Activated CD4-positive, alpha-beta memory T cell treated with anti-CD3 and anti-CD28 coated beads for 36 hours (primary cell): ENCODE results near the gene PLEKHJ1. TPM values are rescaled to one million over a fixed set of nuclear protein-coding genes. Genes with fewer than 3 reads are reported as not detected.

Experiments
- CTCF ChIA-PET: fragments of 350-600 bp; sonication (Branson Sonifier 250); formaldehyde crosslinking; loops from one replicate; lab custom pipeline; 2021; ENCODE audit warnings: antibody characterized with exemption, inconsistent platforms; lab: Charles Lee
- POLR2A ChIA-PET: fragments of 350-600 bp; sonication (Branson Sonifier 250); formaldehyde crosslinking; loops from one replicate; lab custom pipeline; 2021; ENCODE audit warnings: antibody characterized with exemption; lab: Charles Lee
- DNase-seq: peaks from one replicate; pipeline ENCODE4 v3.0.0-alpha.2; 2020
- H3K27ac Mint-ChIP-seq: one replicate; pipeline ENCODE4 v1.8.0; 2021; ENCODE audit warnings: mixed read lengths
- H3K27me3 Mint-ChIP-seq: one replicate; pipeline ENCODE4 v1.8.0; 2021; ENCODE audit warnings: mixed read lengths
- H3K36me3 Mint-ChIP-seq: one replicate; pipeline ENCODE4 v1.8.0; 2021; ENCODE audit warnings: mixed read lengths
- H3K4me1 Mint-ChIP-seq: one replicate; pipeline ENCODE4 v1.8.0; 2021; ENCODE audit warnings: low read depth, mixed read lengths
- H3K4me3 Mint-ChIP-seq: one replicate; pipeline ENCODE4 v1.8.0; 2021; ENCODE audit warnings: mild to moderate bottlenecking, mixed read lengths
- H3K9me3 Mint-ChIP-seq: one replicate; pipeline ENCODE4 v1.8.0; 2021; ENCODE audit warnings: mixed read lengths
- intact Hi-C: fragments of 100-400 bp; cut with micrococcal nuclease; formaldehyde crosslinking; loops from one replicate; pipeline ENCODE4 v1.15.1; 2023
- total RNA-seq, 2 experiments: library from RNA; stranded (reverse); gene quantifications; one replicate each; pipeline ENCODE4 v1.2.3, GENCODE V29; 2021

PLEKHJ1 gene
- total RNA-seq, 2 experiments from 2014 or later = 60.8 to 64.0 TPM

DNA sequence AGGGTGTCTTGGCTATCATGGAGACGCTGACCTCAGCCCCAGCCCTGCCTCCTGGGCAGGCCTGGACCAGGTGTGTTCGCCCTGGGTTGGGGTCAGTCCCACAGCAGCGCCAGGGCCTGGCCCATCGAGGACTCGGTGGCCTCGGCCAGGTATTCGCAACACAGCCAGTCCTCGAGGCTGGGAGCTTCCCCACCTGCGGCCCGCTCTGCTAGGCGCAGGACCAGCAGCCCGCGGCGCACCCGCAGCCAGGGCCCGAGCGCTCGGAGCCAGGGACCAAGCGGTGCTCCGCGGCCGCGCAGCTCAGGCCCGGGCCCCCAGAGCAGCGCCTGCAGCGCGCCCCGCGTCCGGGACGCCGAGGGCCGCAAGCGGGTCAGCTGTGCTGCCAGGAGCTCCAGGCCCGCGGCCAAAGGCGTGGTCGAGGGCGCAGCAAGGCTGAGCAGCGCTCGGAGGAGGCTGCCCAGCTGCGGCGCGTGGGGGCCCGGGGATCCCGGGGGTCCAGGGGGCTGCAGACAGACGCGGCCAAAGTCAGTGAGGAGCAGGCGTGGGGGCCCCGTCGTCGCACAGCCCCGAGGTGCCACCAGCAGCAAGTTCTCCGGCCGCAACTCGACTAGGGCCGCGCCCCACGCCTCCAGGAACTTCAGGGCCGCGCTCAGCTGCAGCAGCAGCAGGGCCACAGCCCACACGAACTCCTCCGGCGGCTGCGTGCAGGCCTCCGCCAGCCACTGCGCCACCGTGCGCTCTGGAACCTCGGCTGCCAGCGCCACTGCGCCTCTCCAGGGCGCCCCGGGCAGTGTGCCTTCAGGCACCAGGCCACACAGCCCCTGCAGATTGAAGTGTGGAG, 39.7 kb upstream of the PLEKHJ1 start:
- H3K36me3 Mint-ChIP-seq = peaks cover 25% of the 10 kb centered on the region
- no peak for DNase-seq
- POLR2A ChIA-PET = no interaction called here
- no peak overlapping the region for H3K27ac Mint-ChIP-seq
- no peaks in the 10 kb centered on the region for H3K27me3 Mint-ChIP-seq
- CTCF ChIA-PET = interaction anchor here (0.5 to 4.6 kb wide), 7 partner anchors 13 to 335 kb away, joined by 3 to 33 read pairs (median 6); partner anchors contain the start of gene PLEKHJ1
- no peak overlapping the region for H3K4me3 Mint-ChIP-seq
- H3K9me3 Mint-ChIP-seq = no peaks in the 10 kb centered on the region
- intact Hi-C loops = loop anchor here (5.0 to 10.0 kb wide), 2 partner anchors 241 to 346 kb away; no protein-coding TSS in a partner anchor
- H3K4me1 Mint-ChIP-seq = peaks cover 25% of the 10 kb centered on the region

DNA sequence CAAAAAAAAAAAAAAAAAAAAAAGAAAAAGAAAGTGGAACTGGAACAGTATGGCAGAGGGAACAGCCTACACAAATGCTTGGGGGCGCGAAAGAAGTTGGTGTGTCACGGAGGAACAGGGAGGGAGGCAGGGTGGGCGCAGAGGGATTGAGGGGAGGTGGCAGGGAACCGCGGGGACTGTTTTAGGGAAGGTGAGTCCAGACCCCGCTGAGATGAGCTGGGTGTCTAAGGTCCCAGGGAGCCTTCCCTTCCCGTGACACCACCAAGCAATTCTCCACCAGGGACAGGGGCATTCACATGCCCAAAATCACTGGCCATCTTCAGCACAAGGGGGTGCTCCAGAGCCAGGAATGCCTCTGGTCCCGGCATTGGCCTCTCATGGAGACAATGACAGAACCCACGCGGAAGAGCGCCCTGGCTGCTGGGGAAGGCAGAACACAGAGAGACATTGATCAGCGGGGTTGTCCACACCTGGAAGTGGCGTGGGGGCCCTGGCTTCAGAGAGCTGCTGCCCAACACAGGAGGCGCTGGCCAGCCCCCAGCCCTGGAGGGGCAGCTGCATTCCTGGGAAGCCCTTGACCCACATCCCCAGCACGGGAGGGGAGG, 38.9 kb upstream of the PLEKHJ1 start:
- POLR2A ChIA-PET = no interaction called here
- Mint-ChIP-seq H3K4me1 (peaks cover 25% of the 10 kb centered on the region), H3K9me3 (no peaks in the 10 kb centered on the region), H3K27ac (peak overlapping the region; percentile 28), H3K4me3 (no peak overlapping the region), H3K36me3 (peaks cover 30% of the 10 kb centered on the region), H3K27me3 (no peaks in the 10 kb centered on the region)
- CTCF ChIA-PET = interaction anchor here (0.8 to 4.6 kb wide), 10 partner anchors 14 to 336 kb away, joined by 3 to 33 read pairs (median 6); partner anchors contain the start of gene PLEKHJ1
- peak; percentile 63 for DNase-seq
- intact Hi-C loops = loop anchor here (5.0 to 10.0 kb wide), 3 partner anchors 117 to 347 kb away; no protein-coding TSS in a partner anchor

DNA sequence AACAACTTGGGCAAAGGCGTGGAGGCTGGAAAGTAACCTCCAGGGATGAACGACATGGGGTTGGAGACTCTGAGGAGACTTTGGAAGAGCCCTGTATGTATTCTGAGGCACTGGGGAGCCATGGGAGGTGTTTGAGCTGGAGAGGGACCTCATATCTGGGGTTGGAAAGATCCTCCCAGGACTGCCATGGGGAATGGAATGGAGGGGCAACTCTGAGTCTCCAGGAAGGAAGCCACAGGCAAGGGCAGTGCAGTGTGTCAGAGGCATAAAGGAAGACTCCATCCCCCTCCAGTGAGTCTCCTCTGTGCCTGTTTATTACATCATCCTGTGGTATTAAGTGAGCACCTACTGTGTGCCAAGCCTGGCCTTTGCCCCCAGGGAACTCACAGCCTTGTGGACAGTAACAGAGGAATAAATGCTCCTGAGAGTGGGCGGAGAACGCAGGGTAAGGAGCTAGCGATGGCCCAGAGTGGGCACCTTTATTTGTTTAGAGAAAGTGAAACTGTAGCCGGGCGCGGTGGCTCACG, 38.1 kb upstream of the PLEKHJ1 start:
- ChIA-PET POLR2A (interaction anchor here (0.8 to 1.4 kb wide), 4 partner anchors 37 to 95 kb away, joined by 3 read pairs; no protein-coding TSS in a partner anchor), CTCF (interaction anchor here (0.8 to 4.6 kb wide), 13 partner anchors 12 to 206 kb away, joined by 3 to 33 read pairs (median 6); partner anchors contain the start of gene PLEKHJ1)
- Mint-ChIP-seq H3K9me3 (no peaks in the 10 kb centered on the region), H3K27ac (peak overlapping the region; percentile 63), H3K36me3 (peaks cover 36% of the 10 kb centered on the region), H3K4me1 (peaks cover 25% of the 10 kb centered on the region), H3K4me3 (peak overlapping the region; percentile 70), H3K27me3 (no peaks in the 10 kb centered on the region)
- intact Hi-C loops = loop anchor here (5.0 to 10.0 kb wide), 2 partner anchors 118 to 239 kb away; no protein-coding TSS in a partner anchor
- no peak for DNase-seq

DNA sequence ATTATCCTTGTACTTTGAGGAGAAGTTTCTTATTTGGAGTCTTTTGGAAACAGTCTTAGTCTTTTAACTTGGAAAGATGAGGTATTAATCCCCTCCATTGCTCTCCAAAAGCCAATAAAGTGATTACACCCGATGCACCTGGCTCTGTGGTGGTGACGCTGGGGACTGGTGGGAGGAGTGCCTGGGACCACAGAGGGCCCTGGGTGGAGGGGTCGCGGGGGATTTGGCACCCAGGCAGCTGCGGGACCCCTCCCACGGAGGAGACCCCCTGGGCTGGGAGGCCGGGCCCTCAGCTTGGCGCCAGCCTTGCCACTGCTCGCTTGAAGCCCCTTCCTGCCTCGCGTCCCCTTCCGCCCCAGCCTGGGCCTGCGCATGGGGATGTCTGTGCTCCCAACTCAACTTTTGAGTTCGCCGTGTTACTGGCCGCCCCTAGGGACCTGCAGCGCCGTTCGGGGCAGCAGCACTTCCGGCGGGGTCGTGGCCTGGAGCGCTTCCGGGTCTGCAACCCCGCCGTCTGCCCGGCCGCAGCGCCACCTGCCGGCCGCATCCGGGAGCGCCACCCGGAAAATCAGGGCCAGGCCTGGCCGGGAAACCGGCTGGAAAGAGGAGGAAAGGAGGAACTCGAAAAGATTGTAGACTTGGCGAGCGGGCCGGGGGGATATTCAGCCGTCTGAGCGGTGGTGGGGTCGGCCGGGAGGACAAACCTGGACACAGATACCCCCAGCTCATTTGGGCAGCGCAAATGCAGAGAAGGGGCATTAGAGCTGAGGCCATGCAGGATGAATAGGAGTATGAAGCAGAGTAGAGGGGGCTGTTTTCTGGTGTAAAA, 37.4 kb upstream of the PLEKHJ1 start:
- POLR2A ChIA-PET = interaction anchor here (0.8 to 1.7 kb wide), 6 partner anchors 22 to 96 kb away, joined by 3 to 6 read pairs (median 3); no protein-coding TSS in a partner anchor

DNA sequence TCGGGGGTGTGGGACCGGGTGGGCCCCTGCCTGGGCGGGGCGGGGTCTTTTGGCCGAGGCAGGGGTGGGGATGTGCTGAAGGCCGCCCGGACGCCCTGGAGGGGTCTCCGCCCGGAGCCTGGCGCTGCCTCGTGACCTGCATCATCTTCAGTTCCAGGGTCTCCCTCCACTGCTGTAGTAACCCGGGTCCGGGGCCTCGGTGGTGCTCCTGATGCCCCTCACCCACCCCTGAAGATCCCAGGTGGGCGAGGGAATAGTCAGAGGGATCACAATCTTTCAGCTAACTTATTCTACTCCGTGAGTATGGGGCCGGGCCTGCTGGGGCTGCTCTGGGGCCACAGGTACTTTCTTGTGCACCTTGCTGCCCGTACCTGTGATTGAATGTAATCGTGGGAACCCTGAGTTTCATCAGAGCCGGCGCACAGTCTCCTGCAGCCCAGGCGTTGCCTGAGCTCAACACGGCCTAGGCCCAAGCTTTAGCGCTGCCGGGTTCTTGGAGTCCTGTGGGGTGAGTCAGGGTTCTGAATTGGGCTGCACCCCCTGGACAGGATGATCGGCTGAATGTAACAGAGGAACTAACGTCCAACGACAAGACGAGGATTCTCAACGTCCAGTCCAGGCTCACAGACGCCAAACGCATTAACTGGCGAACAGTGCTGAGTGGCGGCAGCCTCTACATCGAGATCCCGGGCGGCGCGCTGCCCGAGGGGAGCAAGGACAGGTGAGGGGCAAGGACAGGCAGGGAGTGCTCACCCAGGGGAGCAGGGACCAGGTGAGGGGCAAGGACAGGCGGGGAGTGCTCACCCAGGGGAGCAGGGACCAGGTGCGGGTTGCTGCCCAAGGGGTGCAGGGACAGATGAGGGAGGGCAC, 35.3 kb upstream of the PLEKHJ1 start:
- CTCF ChIA-PET = interaction anchor here (0.9 to 4.6 kb wide), 5 partner anchors 9 to 116 kb away, joined by 3 to 33 read pairs (median 6); no protein-coding TSS in a partner anchor
- POLR2A ChIA-PET = interaction anchor here (0.7 to 2.5 kb wide), 9 partner anchors 10 to 207 kb away, joined by 3 to 11 read pairs (median 5); partner anchors contain the start of genes DOT1L, GADD45B and PLEKHJ1
- peak; percentile 34 for DNase-seq
- Mint-ChIP-seq H3K27me3 (no peaks in the 10 kb centered on the region), H3K9me3 (no peaks in the 10 kb centered on the region), H3K4me1 (peaks cover 35% of the 10 kb centered on the region), H3K27ac (peak overlapping the region; percentile 90), H3K4me3 (peak overlapping the region; percentile 89), H3K36me3 (peaks cover 37% of the 10 kb centered on the region)
- intact Hi-C loops = loop anchor here (2.0 to 10.0 kb wide), 3 partner anchors 121 to 237 kb away; partner anchors contain the start of gene AP3D1

More for the DNA sequence above, 37.4 kb upstream of the PLEKHJ1 start:
- intact Hi-C loops = loop anchor here (1.0 to 10.0 kb wide), 4 partner anchors 37 to 239 kb away; partner anchors contain the start of genes AP3D1, PLEKHJ1 and SF3A2
- DNase-seq = peak; percentile 90
- Mint-ChIP-seq H3K27ac (peak overlapping the region; percentile 63), H3K27me3 (no peaks in the 10 kb centered on the region), H3K4me3 (peak overlapping the region; percentile 70), H3K4me1 (peaks cover 28% of the 10 kb centered on the region), H3K36me3 (peaks cover 37% of the 10 kb centered on the region), H3K9me3 (no peaks in the 10 kb centered on the region)
- CTCF ChIA-PET = interaction anchor here (0.8 to 4.6 kb wide), 13 partner anchors 12 to 127 kb away, joined by 3 to 33 read pairs (median 6); partner anchors contain the start of gene PLEKHJ1

DNA sequence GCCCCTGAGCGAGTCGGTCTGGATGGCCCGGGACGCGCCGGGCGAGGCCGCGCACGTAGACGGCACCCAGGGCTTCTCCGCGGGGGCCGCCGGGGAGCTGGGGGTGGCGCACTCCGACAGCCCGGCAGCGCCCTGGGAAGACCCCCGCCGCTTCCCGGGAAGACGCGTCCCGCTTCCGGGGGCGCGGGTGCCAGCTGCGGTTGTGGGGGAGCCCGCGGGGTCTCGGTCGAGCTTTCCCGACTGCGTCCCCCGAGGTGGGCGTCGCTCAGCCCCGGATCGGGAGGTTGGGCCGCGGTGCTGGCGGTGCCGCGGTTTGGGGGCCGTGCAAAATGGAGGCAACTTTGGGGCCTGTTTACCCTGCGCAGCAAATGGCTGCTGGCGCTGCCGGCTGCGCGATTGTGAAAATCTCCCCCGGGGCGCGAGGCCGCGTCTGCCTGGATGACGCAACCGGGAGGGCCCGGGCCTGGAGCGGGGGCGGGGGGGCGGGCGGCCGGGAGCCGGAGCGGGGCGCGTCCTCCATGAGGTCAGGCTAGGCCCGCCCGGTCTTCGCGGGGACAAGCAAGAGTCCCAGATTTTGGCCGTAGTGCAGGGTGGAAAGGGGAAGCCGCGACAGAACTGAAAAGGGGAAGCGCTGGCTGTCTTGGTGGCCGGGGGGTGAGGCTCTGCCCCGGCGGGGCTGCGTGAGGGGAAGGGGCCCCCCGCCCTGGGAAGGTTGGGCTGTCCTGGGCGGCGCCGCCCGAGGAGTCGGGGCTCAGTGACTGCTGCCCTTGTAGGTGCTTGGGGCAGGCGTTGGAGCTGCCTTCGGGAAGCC, 34.5 kb upstream of the PLEKHJ1 start:
- POLR2A ChIA-PET = interaction anchor here (0.7 to 2.5 kb wide), 14 partner anchors 9 to 208 kb away, joined by 3 to 11 read pairs (median 5); partner anchors contain the start of genes DOT1L, LSM7, PLEKHJ1 and SPPL2B
- Mint-ChIP-seq H3K36me3 (peaks cover 37% of the 10 kb centered on the region), H3K9me3 (no peaks in the 10 kb centered on the region), H3K4me3 (peak overlapping the region; percentile 89), H3K27me3 (no peaks in the 10 kb centered on the region), H3K4me1 (peaks cover 39% of the 10 kb centered on the region), H3K27ac (peak overlapping the region; percentile 88)
- intact Hi-C loops = loop anchor here (5.0 to 10.0 kb wide), 2 partner anchors 122 to 236 kb away; no protein-coding TSS in a partner anchor
- CTCF ChIA-PET = interaction anchor here (0.7 to 4.6 kb wide), 6 partner anchors 8 to 185 kb away, joined by 3 to 33 read pairs (median 3); no protein-coding TSS in a partner anchor
- DNase-seq = peak; percentile 86

DNA sequence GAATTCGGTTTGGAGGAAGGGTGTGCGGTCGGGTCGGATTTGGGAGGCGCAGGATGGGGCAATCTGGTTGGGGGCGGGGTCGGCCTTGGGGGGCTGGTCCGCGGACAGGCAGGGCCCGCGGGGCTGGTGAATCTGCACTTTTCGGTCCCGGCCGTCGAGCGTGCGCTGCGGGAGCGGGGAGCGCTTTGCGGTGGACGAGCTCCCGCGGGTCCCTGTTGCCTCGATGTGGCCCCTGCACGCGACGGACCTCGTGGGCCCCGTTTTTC, 34.0 kb upstream of the PLEKHJ1 start:
- peak; percentile 48 for DNase-seq
- ChIA-PET POLR2A (interaction anchor here (0.7 to 2.5 kb wide), 10 partner anchors 9 to 206 kb away, joined by 3 to 11 read pairs (median 5); partner anchors contain the start of genes LSM7 and SPPL2B), CTCF (interaction anchor here (0.7 to 1.8 kb wide), 3 partner anchors 8 to 184 kb away, joined by 3 to 6 read pairs (median 3); no protein-coding TSS in a partner anchor)
- Mint-ChIP-seq H3K27me3 (no peaks in the 10 kb centered on the region), H3K4me3 (peak overlapping the region; percentile 89), H3K27ac (peak overlapping the region; percentile 88), H3K36me3 (peaks cover 37% of the 10 kb centered on the region), H3K4me1 (peaks cover 38% of the 10 kb centered on the region), H3K9me3 (no peaks in the 10 kb centered on the region)
- intact Hi-C loops = loop anchor here (5.0 to 10.0 kb wide), 2 partner anchors 122 to 235 kb away; no protein-coding TSS in a partner anchor

DNA sequence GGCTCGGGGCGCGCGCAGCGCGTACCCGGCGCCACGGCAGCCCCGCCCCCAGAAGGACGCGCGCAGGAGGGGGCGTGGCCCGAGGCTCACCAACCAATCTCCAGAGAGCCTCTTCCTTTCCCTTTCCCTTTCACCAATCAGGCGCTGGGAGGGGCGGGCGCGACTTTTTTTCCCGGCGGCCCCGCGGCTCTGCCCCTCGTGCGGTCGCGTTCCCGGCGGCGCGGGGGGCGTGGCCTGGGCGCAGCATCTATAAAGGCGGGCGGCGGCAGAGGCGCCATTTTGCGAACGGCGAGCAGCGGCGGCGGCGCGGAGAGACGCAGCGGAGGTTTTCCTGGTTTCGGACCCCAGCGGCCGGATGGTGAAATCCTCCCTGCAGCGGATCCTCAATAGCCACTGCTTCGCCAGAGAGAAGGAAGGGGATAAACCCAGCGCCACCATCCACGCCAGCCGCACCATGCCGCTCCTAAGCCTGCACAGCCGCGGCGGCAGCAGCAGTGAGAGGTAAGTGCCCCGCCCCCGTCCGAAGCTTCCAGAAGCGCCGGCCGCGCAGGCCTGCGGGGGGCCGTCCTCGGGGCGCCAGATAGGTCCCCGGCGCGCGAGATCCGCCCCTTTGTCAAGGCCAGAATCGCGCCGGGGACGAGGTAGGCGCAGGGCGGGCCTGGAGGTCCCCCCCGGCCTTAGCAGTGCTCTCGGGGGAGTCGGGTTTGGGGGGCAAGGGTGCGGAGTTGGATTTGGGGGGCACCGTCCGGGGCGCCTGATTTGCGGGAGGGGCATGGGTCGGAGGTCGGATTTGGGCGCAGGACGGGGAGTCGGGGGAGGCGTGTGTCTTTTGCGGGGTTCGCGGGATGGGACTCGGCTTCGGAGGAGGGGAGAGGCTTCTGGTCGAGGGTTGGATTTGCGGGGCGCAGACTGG, 33.4 kb upstream of the PLEKHJ1 start:
- peaks cover 35% of the 10 kb centered on the region for H3K4me1 Mint-ChIP-seq
- no peaks in the 10 kb centered on the region for H3K9me3 Mint-ChIP-seq
- peak overlapping the region; percentile 88 for H3K27ac Mint-ChIP-seq
- H3K36me3 Mint-ChIP-seq = peaks cover 37% of the 10 kb centered on the region
- no peaks in the 10 kb centered on the region for H3K27me3 Mint-ChIP-seq
- CTCF ChIA-PET = interaction anchor here (1.0 kb wide), 1 partner anchor 8 kb away, joined by 3 read pairs; no protein-coding TSS in a partner anchor
- H3K4me3 Mint-ChIP-seq = peak overlapping the region; percentile 89
- DNase-seq = peak; percentile 99
- POLR2A ChIA-PET = interaction anchor here (0.7 to 2.5 kb wide), 10 partner anchors 8 to 207 kb away, joined by 4 to 11 read pairs (median 5); partner anchors contain the start of genes LSM7 and SPPL2B
- intact Hi-C loops = loop anchor here (1.0 to 10.0 kb wide), 4 partner anchors 15 to 235 kb away; partner anchors contain the start of genes PLEKHJ1 and SF3A2
